Measurements from ENCODE around the gene NCMAP.

Gene NCMAP

DNA sequence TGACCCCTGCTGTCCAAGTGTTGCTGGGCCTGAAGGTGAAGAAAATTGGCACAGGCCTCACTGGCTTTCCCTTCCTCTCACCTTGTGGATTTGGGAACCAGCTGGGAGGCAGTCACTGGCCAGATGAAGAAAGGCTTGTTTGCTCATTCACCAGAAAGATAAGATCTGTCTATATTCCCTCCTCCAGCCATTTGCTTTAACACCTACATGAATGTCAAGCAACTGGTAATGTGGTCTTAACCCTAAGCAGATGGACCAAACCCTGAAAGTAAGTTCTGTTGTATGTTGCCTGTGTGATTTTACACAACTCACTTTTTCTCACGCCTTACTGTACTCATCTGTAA lies 76.9 kb downstream of the NCMAP start:
- Histone ChIP-seq H3K36me3 (ENCODE audit: control insufficient read depth, insufficient read depth, low read length) (no peaks in the 10 kb centered on the region), H3K9ac (ENCODE audit: low read length) (no peak overlapping the region), H3K27ac (ENCODE audit: low read depth, low read length) (no peak overlapping the region), H3K27me3 (ENCODE audit: control insufficient read depth, insufficient read depth, low read length) (no peaks in the 10 kb centered on the region; the same call in 1 of the 2 replicates), H3K4me3 (ENCODE audit: low read depth, low read length) (no peak overlapping the region), H3K4me1 (ENCODE audit: control insufficient read depth, insufficient read depth, low read length) (peaks cover 10% of the 10 kb centered on the region; the same call in 1 of the 2 replicates), H3K9me3 (ENCODE audit: control insufficient read depth, insufficient read depth, low read depth, low read length) (no peaks in the 10 kb centered on the region)

GRCh38 chr1:24635195-24635843 lies 79.4 kb downstream of the NCMAP start:
- no peak overlapping the region for H3K27ac ChIP-seq (ENCODE audit: low read depth, low read length)
- no peaks in the 10 kb centered on the region; the same call in 1 of the 2 replicates for H3K27me3 ChIP-seq (ENCODE audit: control insufficient read depth, insufficient read depth, low read length)
- H3K9ac ChIP-seq (ENCODE audit: low read length), result no peak overlapping the region
- H3K36me3 ChIP-seq (ENCODE audit: control insufficient read depth, insufficient read depth, low read length), result no peaks in the 10 kb centered on the region
- H3K9me3 ChIP-seq (ENCODE audit: control insufficient read depth, insufficient read depth, low read depth, low read length), result no peaks in the 10 kb centered on the region
- H3K4me3 ChIP-seq (ENCODE audit: low read depth, low read length), result no peak overlapping the region
- H3K4me1 ChIP-seq (ENCODE audit: control insufficient read depth, insufficient read depth, low read length), result peaks cover 10% of the 10 kb centered on the region; the same call in 1 of the 2 replicates

- Histone ChIP-seq H3K9me3 (ENCODE audit: control insufficient read depth, insufficient read depth, low read depth, low read length) (no peaks in the 10 kb centered on the region), H3K4me1 (ENCODE audit: control insufficient read depth, insufficient read depth, low read length) (peaks cover 15% of the 10 kb centered on the region), H3K27me3 (ENCODE audit: control insufficient read depth, insufficient read depth, low read length) (no peaks in the 10 kb centered on the region; the same call in 1 of the 2 replicates), H3K4me3 (ENCODE audit: low read depth, low read length) (no peak overlapping the region), H3K27ac (ENCODE audit: low read depth, low read length) (no peak overlapping the region), H3K9ac (ENCODE audit: low read length) (no peak overlapping the region), H3K36me3 (ENCODE audit: control insufficient read depth, insufficient read depth, low read length) (no peaks in the 10 kb centered on the region)
Observed at GRCh38 chr1:24636661-24637357, 80.9 kb downstream of the NCMAP start.

DNA sequence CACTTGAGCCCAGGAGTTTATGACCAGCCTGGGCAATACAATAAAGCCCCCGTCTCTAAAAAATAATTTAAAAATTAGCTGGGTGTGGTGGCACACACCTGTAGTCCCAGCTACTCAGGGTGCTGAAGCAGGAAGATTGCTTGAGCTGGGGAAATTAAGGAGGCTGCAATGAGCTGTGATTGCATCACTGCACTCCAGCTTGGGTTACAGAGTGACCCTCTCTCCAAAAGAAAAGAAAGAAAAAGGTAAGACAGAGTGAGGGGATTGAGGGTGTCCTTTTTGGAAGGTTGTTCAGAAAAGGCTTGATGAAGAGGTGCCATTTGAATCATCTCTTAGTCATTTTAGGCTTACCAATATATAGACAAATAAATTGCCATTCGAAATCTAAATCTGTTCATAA lies 83.2 kb downstream of the NCMAP start:
- Histone ChIP-seq H3K9me3 (ENCODE audit: control insufficient read depth, insufficient read depth, low read depth, low read length) (no peaks in the 10 kb centered on the region), H3K4me3 (ENCODE audit: low read depth, low read length) (no peak overlapping the region), H3K36me3 (ENCODE audit: control insufficient read depth, insufficient read depth, low read length) (no peaks in the 10 kb centered on the region; the same call in 1 of the 2 replicates), H3K27me3 (ENCODE audit: control insufficient read depth, insufficient read depth, low read length) (no peaks in the 10 kb centered on the region; the same call in 1 of the 2 replicates), H3K27ac (ENCODE audit: low read depth, low read length) (no peak overlapping the region), H3K9ac (ENCODE audit: low read length) (no peak overlapping the region), H3K4me1 (ENCODE audit: control insufficient read depth, insufficient read depth, low read length) (peaks cover 5% of the 10 kb centered on the region)

- H3K4me3 ChIP-seq (ENCODE audit: low read depth, low read length), result no peak overlapping the region
- H3K27me3 ChIP-seq (ENCODE audit: control insufficient read depth, insufficient read depth, low read length), result no peaks in the 10 kb centered on the region; the same call in 1 of the 2 replicates
- no peak overlapping the region for H3K27ac ChIP-seq (ENCODE audit: low read depth, low read length)
- peaks cover under 1% of the 10 kb centered on the region for H3K36me3 ChIP-seq (ENCODE audit: control insufficient read depth, insufficient read depth, low read length)
- no peaks in the 10 kb centered on the region for H3K9me3 ChIP-seq (ENCODE audit: control insufficient read depth, insufficient read depth, low read depth, low read length)
- H3K4me1 ChIP-seq (ENCODE audit: control insufficient read depth, insufficient read depth, low read length), result peaks cover 10% of the 10 kb centered on the region
- no peak overlapping the region for H3K9ac ChIP-seq (ENCODE audit: low read length)
Observed at GRCh38 chr1:24639881-24640280, 84.0 kb downstream of the NCMAP start.

GRCh38 chr1:24640288-24640687 lies 84.4 kb downstream of the NCMAP start:
- H3K9ac ChIP-seq (ENCODE audit: low read length), result no peak overlapping the region
- no peaks in the 10 kb centered on the region; the same call in 1 of the 2 replicates for H3K27me3 ChIP-seq (ENCODE audit: control insufficient read depth, insufficient read depth, low read length)
- H3K4me1 ChIP-seq (ENCODE audit: control insufficient read depth, insufficient read depth, low read length), result peaks cover 13% of the 10 kb centered on the region
- no peaks in the 10 kb centered on the region for H3K9me3 ChIP-seq (ENCODE audit: control insufficient read depth, insufficient read depth, low read depth, low read length)
- H3K4me3 ChIP-seq (ENCODE audit: low read depth, low read length), result no peak overlapping the region
- H3K36me3 ChIP-seq (ENCODE audit: control insufficient read depth, insufficient read depth, low read length), result peaks cover 5% of the 10 kb centered on the region
- H3K27ac ChIP-seq (ENCODE audit: low read depth, low read length), result no peak overlapping the region

DNA sequence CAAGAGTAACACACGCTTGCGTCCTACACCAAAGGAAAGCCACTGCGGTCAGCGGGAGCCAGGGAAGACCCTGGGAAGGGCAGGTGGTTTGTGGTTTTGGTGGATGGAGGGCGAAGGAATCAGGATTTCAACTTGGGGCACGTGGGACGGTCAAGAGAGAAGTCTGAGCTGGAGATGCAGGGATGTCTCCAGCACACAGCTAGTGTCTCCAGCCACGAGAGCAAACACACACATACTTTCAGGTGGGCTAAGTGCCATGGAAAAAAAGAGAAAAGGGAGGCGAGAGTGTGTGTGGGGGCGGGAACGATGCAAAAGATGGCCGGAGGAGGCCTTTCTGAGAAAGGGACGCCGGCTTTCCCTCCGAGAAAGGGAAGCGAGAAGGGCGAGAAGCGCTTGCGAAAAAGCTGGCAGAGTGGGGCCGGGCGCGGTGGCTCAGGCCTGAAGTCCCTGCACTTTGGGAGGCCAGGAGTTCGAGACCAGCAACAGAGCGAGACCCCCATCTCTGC lies 85.8 kb downstream of the NCMAP start:
- Histone ChIP-seq H3K36me3 (ENCODE audit: control insufficient read depth, insufficient read depth, low read length) (peaks cover 19% of the 10 kb centered on the region), H3K27ac (ENCODE audit: low read depth, low read length) (peak overlapping the region; percentile 7; the same call in 1 of the 2 replicates), H3K9me3 (ENCODE audit: control insufficient read depth, insufficient read depth, low read depth, low read length) (no peaks in the 10 kb centered on the region), H3K4me3 (ENCODE audit: low read depth, low read length) (peak overlapping the region; percentile 99), H3K4me1 (ENCODE audit: control insufficient read depth, insufficient read depth, low read length) (peaks cover 13% of the 10 kb centered on the region), H3K27me3 (ENCODE audit: control insufficient read depth, insufficient read depth, low read length) (no peaks in the 10 kb centered on the region; the same call in 1 of the 2 replicates), H3K9ac (ENCODE audit: low read length) (peak overlapping the region; percentile 61)

GRCh38 chr1:24642481-24643362 lies 86.8 kb downstream of the NCMAP start, which contains the start of gene SRRM1:
Gene SRRM1 (plus strand): TSS chr1:24643302. CDS start chr1:24643327, 25 bp downstream.
- H3K27ac ChIP-seq (ENCODE audit: low read depth, low read length), result peak within 1 kb of the TSS; percentile 94
- H3K27me3 ChIP-seq (ENCODE audit: control insufficient read depth, insufficient read depth, low read length), result no peaks in the 10 kb centered on the region
- H3K4me1 ChIP-seq (ENCODE audit: control insufficient read depth, insufficient read depth, low read length), result peaks cover 13% of the 10 kb centered on the region
- peak within 1 kb of the TSS; percentile 99 for H3K4me3 ChIP-seq (ENCODE audit: low read depth, low read length)
- H3K9me3 ChIP-seq (ENCODE audit: control insufficient read depth, insufficient read depth, low read depth, low read length), result no peaks in the 10 kb centered on the region
- peaks cover 29% of the 10 kb centered on the region for H3K36me3 ChIP-seq (ENCODE audit: control insufficient read depth, insufficient read depth, low read length)
- peak within 1 kb of the TSS; percentile 100 for H3K9ac ChIP-seq (ENCODE audit: low read length)

DNA sequence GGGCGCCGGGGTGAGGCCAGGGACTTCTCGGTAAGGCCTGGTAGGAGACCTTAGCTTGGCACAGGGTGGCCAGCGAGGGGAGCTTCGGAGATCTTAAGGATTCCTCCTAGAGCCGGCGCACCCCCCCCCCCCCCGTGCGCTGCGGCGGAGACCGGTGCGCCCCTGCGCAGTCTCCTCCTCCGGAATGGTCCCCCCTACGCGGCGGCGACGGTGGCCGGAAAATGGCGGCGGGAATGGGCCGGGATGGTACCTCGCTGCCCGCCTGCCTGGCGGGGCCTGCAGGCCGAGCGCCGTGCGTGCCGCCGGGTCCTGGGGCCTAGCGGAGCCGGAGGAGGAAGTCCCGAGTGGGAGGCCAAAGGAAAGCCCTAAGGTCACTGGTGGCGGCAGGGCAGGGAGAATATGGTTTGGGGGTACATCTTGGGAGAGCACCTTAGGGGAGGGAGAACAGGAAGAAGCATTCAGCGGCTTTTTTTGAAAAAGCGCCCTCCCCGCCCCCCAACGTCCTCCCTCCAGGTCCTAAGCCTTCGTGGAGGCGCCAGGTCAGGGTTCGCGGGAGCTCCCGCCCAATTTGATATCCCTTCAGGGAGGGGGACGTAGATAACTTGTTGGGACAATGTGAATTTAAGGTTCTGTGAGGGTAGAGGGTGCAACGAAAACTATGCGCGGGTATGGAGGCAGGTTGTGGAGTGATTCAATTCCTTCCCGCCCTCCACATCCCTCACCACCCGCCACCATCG lies 87.6 kb downstream of the NCMAP start:
- Histone ChIP-seq H3K4me1 (ENCODE audit: control insufficient read depth, insufficient read depth, low read length) (peaks cover 13% of the 10 kb centered on the region), H3K36me3 (ENCODE audit: control insufficient read depth, insufficient read depth, low read length) (peaks cover 37% of the 10 kb centered on the region), H3K27me3 (ENCODE audit: control insufficient read depth, insufficient read depth, low read length) (no peaks in the 10 kb centered on the region)

DNA sequence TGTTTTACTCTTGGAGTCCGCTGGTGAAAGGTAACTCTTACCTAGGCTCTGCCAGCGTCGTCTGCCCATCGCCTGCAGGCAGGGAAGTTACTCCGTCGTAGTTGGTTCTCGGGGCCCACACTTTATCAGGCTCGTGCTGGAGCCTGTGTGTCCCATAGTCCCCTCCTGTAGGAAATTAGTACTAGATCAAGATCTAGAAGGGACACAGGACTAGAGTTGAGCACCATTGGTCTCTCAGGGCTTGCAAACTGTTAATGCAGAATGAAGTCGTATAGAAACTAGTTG lies 88.2 kb downstream of the NCMAP start:
- Histone ChIP-seq H3K4me3 (ENCODE audit: low read depth, low read length) (peak overlapping the region; percentile 99), H3K27ac (ENCODE audit: low read depth, low read length) (peak overlapping the region; percentile 94), H3K4me1 (ENCODE audit: control insufficient read depth, insufficient read depth, low read length) (peaks cover 13% of the 10 kb centered on the region), H3K27me3 (ENCODE audit: control insufficient read depth, insufficient read depth, low read length) (no peaks in the 10 kb centered on the region), H3K36me3 (ENCODE audit: control insufficient read depth, insufficient read depth, low read length) (peaks cover 42% of the 10 kb centered on the region), H3K9me3 (ENCODE audit: control insufficient read depth, insufficient read depth, low read depth, low read length) (no peaks in the 10 kb centered on the region), H3K9ac (ENCODE audit: low read length) (peak overlapping the region; percentile 98)

More for the DNA sequence above, 87.6 kb downstream of the NCMAP start:
- peak overlapping the region; percentile 94 for H3K27ac ChIP-seq (ENCODE audit: low read depth, low read length)
- peak overlapping the region; percentile 99 for H3K4me3 ChIP-seq (ENCODE audit: low read depth, low read length)
- H3K9me3 ChIP-seq (ENCODE audit: control insufficient read depth, insufficient read depth, low read depth, low read length), result no peaks in the 10 kb centered on the region
- H3K9ac ChIP-seq (ENCODE audit: low read length), result peak overlapping the region; percentile 98
